Sciatic nerve (tissue), 2 donors: ENCODE measurements around the gene GPR39. TPM values are rescaled to one million over a fixed set of nuclear protein-coding genes. Genes with fewer than 3 reads are reported as not detected.
"Not testable (repeated sequence)": the region's sequence is repeated elsewhere in the genome, so short reads cannot be mapped to it uniquely, and the experiment has no call there.

Source experiments
- ATAC-seq: fragments of 200-7000 bp; cut with Tn5 transposase; one replicate; pipeline ENCODE4 v1.9.1; 2020; ENCODE audit warnings: mild to moderate bottlenecking, moderate library complexity
- DNase-seq: peaks from one replicate; pipeline ENCODE4 v3.0.0-alpha.2; 2020; ENCODE audit warnings: low spot score
- intact Hi-C: fragments of 100-400 bp; cut with DNase I; formaldehyde crosslinking; loops from one replicate; pipeline ENCODE4 v1.14.2; 2022
- total RNA-seq: library from RNA; stranded (reverse); fragmentation: NEBNext Ultra II Directional; extraction: Animal tissue kit (Norgen Biotek cat#: 25700); gene quantifications from one replicate; pipeline ENCODE4 v1.2.1, GENCODE V29; 2021
- donor health status: DM: no; HTN: no; CAD: no.
- donor health status: DM: no; HTN: no; CAD: no.

GPR39 gene
- total RNA-seq: 0.31 TPM

DNA sequence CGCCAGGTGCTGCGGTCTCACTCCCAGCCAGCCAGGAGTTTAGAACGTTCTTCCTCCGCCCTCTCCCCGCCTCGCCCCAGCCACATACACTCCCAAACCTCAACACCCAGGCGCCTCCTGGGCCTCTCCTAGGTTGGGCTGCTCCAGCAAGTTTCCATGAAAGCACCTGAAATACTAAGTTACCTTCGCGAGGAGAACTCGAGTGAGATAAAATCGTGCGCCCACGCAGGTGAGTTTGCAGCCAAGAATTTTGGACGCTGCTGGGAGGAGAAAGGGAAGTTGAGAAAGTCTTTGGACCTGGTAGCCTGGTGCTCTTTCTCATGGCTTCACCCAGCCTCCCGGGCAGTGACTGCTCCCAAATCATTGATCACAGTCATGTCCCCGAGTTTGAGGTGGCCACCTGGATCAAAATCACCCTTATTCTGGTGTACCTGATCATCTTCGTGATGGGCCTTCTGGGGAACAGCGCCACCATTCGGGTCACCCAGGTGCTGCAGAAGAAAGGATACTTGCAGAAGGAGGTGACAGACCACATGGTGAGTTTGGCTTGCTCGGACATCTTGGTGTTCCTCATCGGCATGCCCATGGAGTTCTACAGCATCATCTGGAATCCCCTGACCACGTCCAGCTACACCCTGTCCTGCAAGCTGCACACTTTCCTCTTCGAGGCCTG, at the start of gene GPR39:
Gene GPR39, plus strand, starts transcription at position 83 of the 673 bp plus-strand sequence.
- DNase-seq (no peak), ATAC-seq (peak; percentile 73)
- intact Hi-C loops: no loop called here

DNA sequence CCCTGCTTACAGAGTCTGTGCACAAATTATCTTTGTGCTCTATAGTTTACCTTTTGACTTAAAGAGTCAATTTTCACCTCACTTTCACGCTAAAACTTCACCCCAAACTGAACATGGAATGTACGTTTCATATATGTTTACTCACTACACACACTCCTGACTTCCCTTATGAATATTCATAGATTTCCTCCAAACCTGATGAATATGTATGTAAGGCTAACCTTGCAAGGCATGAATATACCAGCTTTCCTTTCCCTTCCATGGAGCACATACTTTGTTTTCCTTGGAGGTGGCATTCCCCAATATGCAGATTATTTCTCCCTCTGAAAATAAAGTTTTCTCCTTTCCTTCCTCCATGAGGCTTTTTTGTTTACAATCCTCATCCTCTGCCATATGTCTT, 48.4 kb upstream of the GPR39 start:
- ATAC-seq (no peak), DNase-seq (no peak)
- intact Hi-C loops: no loop called here

DNA sequence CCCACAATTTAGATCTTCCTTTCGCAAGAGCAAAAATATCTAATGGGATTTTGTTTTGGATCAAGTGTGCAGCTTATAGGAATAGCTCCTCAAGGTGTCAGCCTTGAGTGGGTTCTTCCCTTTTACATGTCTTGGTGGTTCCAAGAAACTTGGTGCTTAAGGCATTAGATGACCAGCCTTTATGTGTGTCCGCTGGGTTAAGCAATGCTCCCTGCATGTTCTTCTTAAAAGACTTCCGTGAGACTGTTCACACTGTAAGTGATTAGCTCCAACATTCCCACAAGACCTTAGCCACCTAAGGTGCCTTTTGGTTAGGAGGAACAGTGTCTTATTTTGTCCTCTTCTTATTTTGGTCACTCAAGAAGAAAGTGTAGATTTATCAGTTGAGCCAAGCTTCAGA, 44.3 kb upstream of the GPR39 start:
- intact Hi-C loops: no loop called here
- DNase-seq (no peak), ATAC-seq (no peak)

DNA sequence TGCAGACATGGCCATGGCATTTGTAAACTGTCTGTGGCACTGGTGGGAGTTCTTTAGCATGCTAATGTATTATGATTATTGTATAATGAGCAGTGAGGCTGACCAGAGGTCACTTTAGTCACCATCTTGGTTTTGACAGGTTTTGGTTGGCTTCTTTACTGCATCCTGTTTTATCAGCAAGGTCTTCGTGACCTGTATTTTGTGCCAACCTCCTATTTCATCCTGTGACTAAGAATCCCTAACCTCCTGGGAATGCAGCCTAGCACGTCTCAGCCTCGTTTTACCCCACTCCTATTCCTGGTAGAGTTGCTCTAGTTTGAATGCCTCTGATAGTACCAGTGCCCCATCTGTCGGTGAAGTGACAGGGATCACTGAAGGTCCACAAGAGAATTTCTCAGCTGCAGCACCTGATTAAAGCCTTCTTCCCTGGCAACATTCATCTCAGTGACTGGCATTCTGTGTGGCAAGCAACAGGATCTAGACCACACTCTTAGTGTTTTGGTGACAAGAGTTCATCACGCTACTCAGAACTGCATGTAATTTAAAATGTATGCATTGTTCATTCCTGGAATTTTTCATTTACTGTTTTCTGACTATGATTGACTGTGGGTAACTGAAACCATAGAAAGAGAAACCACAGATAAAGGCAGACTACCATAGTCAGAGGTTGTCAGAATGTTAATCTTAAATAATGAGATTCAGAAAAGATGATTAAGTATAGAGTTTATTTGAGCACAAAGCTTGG, 43.0 kb upstream of the GPR39 start:
- DNase-seq: no peak
- ATAC-seq: no peak
- intact Hi-C loops: no loop called here

DNA sequence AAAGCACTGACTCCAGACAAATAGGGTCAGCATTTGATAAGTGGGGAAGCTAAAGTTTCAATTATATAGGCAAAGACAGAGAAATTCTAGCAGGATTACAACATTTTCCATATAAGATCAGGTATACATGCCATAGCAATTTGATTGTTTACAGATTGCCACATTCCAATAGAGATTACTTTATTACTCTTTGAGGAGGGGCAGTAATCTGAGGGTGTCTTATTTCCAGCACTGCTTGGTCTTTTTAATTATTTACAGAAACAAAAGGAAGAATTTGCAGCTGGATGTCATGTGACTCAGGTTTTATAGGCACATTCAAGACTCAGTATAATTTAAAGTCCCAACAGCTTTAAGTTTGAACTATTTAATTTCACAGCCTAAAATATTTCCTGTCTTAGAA, 42.5 kb upstream of the GPR39 start:
- ATAC-seq: no peak
- DNase-seq: no peak
- intact Hi-C loops: no loop called here

DNA sequence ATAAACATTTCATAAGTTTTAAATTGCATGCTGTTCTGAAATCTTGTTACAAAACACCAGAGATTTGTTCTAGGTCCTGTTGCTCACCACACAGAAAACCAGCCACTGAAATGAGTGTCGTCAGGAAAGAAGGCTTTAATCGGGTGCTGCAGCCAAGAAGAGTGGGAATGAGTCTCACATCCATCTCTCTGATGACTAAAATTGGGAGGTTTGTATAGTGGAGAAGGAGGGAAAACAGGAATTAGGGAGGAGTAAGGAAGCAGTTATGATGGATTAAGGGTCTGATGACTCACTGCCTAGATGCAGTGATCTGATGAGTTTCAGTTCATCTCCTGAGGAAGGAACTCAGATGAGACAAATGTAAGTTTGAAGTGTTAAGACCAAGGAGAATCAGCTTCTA, 42.1 kb upstream of the GPR39 start:
- peak; percentile 45 for ATAC-seq
- intact Hi-C loops: no loop called here
- no peak for DNase-seq

DNA sequence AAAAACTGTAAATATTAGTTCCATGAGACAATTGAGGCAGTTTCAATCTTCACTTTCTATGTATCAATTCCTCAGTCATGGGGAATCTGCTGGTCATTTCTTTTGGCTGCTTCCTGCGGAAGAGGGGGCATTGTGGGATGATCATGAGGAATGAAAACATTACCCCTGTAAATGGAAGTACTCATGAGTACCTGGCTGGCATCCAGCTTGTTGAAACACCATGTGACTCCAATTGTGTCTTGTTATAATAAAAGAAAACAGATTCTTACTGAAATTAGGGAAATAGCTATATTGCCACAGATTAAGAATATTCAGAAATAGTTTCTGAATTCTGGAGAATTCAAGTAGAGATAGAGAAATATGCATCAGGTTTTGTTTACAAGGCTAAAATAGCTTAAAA, 41.6 kb upstream of the GPR39 start:
- DNase-seq (no peak), ATAC-seq (no peak)
- intact Hi-C loops: no loop called here

DNA sequence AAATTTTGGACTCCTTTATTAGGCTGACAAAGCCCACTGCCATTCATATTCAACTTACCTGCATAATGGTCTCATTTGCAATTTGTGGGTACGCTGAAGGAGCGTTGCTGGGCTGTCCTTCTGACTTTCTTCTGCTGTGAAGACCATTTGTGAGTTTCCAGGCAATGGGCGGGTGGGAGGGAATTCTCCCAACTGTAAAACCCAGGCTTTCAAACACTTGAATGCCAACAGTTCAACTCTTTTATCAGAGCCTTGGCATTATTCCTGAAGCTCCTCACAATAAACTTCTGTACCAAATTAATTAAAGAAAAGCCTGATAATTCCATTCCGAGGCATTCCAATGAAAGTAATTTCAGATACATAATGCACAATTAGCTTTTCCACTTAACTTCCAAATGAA, 35.2 kb upstream of the GPR39 start:
- DNase-seq: no peak
- ATAC-seq: no peak
- intact Hi-C loops: no loop called here

DNA sequence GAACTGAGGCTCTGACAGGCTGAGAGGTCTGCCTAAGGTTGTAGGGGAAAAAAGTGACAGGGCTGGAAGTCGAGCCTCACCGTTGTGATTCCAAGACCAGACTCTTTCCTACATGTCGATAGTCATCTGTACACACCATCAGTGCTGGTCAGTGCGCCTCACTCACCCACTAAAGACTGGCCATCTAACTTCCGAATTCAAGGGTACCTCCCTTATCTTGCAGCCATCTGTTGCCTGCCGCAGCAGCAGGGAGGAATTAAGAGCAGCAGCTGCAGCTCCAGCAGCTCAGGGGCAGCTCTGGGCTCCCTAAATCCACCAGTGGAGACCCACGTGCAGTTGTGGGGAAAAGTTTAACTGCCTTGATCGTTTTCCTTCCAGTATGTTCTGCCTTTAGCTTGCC, 32.6 kb upstream of the GPR39 start:
- intact Hi-C loops: no loop called here
- no peak for ATAC-seq
- no peak for DNase-seq

DNA sequence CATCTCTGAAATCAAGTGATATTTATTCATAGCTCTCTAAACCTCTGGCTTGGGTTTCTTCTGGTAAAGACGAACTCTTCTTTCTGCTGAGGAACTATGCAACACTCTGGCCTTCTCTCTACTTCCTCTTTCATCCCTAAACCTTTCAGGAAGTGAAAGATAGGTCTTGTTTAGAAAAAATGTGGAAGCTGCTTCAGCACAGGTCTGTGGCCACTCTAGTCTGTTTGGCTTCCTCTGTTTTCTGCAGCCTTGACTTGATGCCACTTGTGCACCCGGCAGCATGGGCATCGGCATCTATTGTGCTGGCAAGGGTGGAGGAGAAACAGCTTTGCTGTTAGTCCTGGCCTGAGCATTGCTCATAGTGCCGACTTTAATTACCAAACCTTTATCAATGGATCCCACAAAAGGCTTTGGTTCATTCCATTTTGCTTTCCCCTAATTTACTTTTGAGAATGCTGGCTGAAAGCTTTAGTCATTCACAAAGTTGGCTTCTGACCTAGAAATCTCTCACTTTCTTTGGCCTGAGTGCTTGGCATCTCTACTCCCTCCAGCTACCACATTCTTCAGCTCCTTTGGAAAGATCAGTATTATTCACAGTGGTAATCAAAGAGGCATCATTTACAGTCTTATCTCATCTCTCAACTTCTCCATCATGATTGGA, 32.0 kb upstream of the GPR39 start:
- DNase-seq (no peak), ATAC-seq (peak; percentile 60)
- intact Hi-C loops: no loop called here

DNA sequence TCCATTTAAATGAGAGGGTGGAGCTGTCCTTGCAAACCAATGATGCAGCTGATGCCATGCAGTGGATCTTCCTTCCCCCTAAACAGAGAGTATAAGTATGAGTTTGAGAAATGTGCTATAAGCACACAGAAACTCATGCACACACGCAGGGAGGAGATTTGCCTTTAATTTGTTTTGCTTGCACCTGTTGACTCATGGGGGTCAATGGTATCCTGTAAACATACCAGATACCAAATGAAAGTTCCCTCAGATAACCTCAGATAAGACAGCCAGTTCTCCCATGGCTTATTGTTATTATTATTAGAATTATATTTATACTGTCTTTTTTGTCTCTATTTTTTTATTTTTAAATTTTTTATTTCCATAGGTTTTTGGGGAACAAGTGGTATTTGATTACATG, 29.5 kb upstream of the GPR39 start:
- intact Hi-C loops: no loop called here
- DNase-seq (no peak), ATAC-seq (no peak)

DNA sequence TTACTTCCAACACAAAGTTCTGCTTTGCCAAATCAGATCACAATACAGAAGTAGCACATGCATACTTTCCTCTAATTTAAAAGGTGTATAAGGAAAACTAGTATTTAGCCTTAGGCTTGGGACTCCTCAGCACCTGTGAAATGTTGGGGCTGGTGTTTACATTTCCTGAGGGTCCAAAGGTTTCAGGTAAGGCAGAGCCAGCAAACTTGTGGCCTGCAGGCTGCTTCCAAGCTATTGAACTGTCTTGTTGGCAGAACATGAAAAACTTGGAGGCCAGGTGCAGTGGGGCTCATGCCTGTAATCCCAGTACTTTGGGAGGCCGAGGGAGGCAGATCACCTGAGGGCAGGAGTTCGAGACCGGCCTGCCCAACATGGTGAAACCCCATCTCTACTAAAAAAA, 26.5 kb upstream of the GPR39 start:
- DNase-seq: no peak
- intact Hi-C loops: no loop called here
- ATAC-seq: no peak

DNA sequence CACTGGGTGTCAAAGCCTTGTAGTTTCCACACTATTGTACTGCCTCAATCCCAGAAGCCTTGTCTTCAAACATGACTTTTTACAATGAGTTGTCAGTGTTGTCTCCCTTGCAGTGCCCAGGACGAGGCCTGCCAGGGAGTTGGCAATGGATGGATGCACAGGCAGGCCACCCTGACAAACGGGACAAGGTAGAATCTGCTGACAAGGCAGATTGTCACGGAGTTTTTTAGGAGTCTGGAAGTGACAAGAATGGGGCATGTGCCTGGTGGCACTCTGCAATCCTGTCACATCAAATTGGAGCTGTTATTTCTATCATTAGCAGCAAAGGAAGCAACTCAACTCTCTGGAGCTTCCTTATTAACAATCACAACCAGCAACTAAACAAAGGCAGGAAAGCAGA, 25.2 kb upstream of the GPR39 start:
- no peak for DNase-seq
- ATAC-seq: no peak
- intact Hi-C loops: no loop called here

DNA sequence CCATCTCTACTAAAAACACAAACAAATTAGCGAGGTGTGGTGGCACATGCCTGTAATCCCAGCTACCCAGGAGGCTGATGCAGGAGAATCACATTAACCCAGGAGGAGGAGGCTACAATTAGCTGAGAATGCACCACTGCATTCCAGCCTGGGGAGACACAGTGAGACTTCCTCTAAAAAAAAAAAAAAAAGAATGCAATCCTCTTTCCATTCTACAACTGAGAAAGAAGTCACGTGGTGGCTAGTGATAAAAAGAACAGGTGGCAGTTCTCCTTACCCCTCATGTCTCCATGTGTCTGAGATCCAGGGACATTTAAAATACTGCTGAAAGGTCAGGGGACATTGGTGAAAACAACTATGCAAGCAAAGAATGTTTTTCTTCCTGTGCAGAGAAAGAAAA, 24.4 kb upstream of the GPR39 start:
- intact Hi-C loops: no loop called here
- ATAC-seq: no peak
- DNase-seq: no peak

DNA sequence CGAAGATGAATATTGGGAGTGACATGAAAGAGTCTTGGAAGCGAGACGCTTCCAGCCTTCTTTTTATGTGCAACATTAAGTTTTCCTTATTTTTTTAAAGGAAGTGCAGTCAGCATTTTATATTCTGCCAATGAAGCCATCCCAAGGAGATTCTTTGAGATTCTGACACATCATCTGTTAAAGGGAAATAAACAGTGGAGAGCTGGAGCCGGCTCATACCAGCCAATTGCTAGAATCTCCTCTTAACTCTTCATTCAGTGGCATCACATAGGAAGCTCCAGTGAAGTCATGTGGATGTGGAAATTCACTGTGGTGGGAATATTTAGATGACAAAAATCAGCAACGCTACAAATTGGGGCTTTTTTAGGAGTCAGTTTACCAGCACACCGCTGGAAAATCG, 23.7 kb upstream of the GPR39 start:
- no peak for DNase-seq

DNA sequence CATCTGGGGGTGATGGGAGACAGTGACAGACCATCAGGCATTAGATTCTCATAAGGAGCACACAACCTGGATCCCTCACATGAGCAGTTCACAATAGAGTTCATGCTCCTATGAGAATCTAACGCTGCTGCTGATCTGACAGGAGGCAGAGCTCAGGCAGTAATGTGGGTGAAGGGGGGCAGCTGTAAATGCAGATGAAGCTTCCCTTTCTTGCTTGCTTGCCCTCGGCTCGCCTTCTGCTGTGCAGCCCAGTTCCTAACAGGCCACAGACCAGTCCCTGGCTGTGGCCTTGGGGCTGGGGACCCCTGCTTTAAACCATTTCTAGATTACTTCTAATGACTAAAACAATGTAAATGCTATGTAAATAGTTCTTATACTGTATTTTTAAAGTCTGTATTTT, 19.6 kb upstream of the GPR39 start:
- intact Hi-C loops, DNase-seq, ATAC-seq: not testable (repeated sequence)

More for the DNA sequence above, 23.7 kb upstream of the GPR39 start:
- ATAC-seq: no peak
- intact Hi-C loops: no loop called here

DNA sequence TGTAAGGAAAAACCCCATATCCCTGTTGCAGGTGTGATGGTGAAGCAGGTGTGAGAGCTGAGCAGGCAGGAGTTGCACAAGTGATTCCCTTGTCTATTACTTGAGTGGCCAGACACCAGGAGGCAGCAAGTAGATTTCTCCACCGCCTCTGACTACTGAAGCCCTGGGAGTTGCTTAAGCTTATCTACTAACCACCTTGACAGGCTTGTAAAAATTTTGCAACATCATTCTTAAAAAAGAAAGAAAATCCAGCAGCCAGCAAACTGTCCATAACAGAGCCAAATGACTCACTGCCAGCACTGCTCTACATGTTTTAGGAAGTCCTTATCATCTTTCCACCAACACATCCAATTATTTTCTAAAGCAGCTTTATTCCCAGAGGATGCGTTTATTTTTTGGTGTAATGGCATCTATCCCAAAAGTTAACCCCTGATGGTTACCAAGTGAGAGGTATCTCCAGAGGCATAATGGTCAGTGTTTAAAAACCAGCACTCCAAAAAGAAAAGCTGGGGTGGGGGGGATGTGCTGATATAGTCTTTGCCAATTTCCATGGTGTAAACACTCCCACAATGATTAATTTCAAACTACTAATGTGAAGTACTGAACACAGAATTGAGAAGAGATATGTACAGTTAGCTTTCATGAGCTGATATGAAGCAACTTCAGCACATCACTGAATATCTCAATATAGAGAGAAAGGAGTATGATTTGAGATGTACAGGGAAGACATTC, 16.3 kb upstream of the GPR39 start:
- DNase-seq: no peak
- intact Hi-C loops: no loop called here
- no peak for ATAC-seq

DNA sequence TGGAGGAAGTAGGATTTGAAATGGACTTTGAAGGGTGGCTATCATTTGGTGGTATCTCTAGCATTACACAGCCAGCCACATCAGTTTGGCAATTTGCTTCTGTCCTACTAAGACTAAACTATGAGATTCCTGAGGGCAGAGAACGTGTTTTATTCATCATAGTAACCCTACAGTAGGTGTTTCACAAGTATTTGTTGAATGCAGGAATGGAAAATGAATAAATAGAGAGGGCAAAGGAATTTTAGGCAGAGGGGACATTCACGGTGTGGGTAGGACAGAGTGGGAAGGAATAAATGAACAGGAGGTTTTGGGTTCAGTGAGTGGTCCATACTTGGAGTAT, 15.7 kb upstream of the GPR39 start:
- DNase-seq: no peak
- ATAC-seq: no peak
- intact Hi-C loops: no loop called here

DNA sequence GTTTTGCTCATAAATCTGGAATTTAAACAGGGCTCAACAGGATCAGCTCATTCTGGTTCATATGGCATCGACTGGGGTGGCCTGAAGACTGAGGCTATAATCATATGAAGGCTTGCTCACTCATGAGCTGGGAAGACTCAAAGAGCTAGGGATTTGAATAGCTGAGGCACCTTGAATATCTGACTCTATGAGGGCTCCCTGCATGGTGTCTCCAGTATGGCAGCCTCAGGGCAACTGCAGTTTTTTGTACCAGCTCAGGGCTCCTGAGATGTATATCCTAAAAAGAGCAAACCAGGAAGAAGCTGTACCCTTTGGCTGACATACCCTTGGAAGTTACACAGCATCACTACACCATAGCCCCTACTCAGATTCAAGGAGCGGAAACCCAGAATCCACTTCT, 15.3 kb upstream of the GPR39 start:
- DNase-seq (no peak), ATAC-seq (no peak)
- intact Hi-C loops: no loop called here

DNA sequence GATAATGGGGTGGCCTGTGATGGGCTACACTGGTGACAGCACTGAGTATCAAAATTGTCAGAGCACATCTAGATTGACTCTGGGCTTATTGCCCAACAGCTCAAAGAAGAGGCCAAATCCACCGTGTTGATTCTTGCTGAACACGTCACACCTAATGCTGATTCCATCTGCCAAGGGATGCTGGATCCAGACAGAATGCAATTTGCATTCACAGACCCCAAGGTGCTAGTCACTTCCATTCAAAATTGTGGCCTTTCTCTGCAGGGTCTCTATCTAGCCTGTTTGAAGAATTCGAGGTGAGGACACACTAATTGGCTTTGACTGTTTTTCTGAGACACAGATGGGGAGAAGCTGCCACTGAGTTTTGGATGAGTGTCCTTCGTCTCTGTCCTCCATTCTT, 13.5 kb upstream of the GPR39 start:
- intact Hi-C loops: no loop called here
- DNase-seq (no peak), ATAC-seq (no peak)
